ENCODE measurements around the gene TMC5. TPM values are rescaled to one million over a fixed set of nuclear protein-coding genes. Genes with fewer than 3 reads are reported as not detected.

The TMC5 gene
- total RNA-seq, 1 donor from 2014 or later = 0.38 TPM

- intact Hi-C loops (cut with micrococcal nuclease) = no loop called here
- peaks cover 82% of the 10 kb centered on the region for H3K36me3 ChIP-seq
- no peaks in the 10 kb centered on the region for H3K9me3 ChIP-seq (replicated peaks)
- H3K27ac ChIP-seq (replicated peaks) = no peak overlapping the region
- H3K4me3 ChIP-seq = no peak overlapping the region
- no peak for TF ChIP-seq CTCF (IDR thresholded peaks at IDR 0.05; ENCODE audit: borderline replicate concordance)
- no peaks in the 10 kb centered on the region for H3K4me1 ChIP-seq
- no peaks in the 10 kb centered on the region for H3K27me3 ChIP-seq (ENCODE audit: low read depth)
- DNase-seq = no peak
Observed at GRCh38 chr16:19548144-19548543, 130.5 kb downstream of the TMC5 start.

Other genes starting within 250 kb of the TMC5 start
- gene SYT17, start 249.6 kb upstream of the TMC5 start, total RNA-seq = 0.49 TPM
- gene CLEC19A, start 132.2 kb upstream of the TMC5 start, total RNA-seq = not detected
- gene GDE1, start 104.2 kb downstream of the TMC5 start, total RNA-seq = 126 TPM
- 8.4 TPM for gene CCP110, start 106.1 kb downstream of the TMC5 start, total RNA-seq
- gene VPS35L, start 137.8 kb downstream of the TMC5 start, total RNA-seq = 23.8 TPM